ENCODE results near the gene LIPA.

Gene LIPA

DNA sequence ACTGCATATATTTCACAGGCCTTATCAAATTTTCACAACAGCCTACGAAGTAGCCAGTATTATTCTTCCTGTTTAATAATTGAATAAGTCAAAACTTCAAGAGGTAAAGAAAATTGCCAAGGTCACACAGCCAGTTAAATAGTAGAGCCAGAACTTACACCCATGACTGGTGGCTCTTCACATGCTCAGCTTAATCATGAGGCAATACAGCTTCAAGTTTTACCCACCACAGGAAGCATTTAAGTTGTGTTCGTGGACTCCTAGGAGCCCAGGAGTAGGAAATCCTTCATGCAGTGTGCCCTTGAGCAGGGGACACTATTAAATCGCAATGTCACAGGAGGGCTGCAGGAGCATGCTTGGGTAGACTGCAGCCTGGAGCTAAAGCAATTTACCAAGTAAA, 11.1 kb downstream of the LIPA start:
- no peak for DNase-seq (ENCODE audit: low spot score)

- no peak for DNase-seq (ENCODE audit: low spot score)
These were observed 12.5 kb downstream of the LIPA start for GRCh38 chr10:89238956-89239644.

GRCh38 chr10:89237849-89238248, 13.7 kb downstream of the LIPA start:
- no peak for DNase-seq (ENCODE audit: low spot score)

- DNase-seq (ENCODE audit: low spot score), result no peak
These were observed 15.3 kb downstream of the LIPA start for GRCh38 chr10:89236226-89236797.

- DNase-seq (ENCODE audit: low spot score), result peak; percentile 27
These were observed 16.3 kb downstream of the LIPA start for GRCh38 chr10:89235073-89235798.

GRCh38 chr10:89233033-89233432, 18.5 kb downstream of the LIPA start:
- DNase-seq (ENCODE audit: low spot score), result no peak

GRCh38 chr10:89228962-89229361, 22.6 kb downstream of the LIPA start:
- DNase-seq (ENCODE audit: low spot score), result no peak

GRCh38 chr10:89228146-89228545, 23.4 kb downstream of the LIPA start:
- no peak for DNase-seq (ENCODE audit: low spot score)

- no peak for DNase-seq (ENCODE audit: low spot score)
These were observed 24.7 kb downstream of the LIPA start for GRCh38 chr10:89226891-89227290.

DNA sequence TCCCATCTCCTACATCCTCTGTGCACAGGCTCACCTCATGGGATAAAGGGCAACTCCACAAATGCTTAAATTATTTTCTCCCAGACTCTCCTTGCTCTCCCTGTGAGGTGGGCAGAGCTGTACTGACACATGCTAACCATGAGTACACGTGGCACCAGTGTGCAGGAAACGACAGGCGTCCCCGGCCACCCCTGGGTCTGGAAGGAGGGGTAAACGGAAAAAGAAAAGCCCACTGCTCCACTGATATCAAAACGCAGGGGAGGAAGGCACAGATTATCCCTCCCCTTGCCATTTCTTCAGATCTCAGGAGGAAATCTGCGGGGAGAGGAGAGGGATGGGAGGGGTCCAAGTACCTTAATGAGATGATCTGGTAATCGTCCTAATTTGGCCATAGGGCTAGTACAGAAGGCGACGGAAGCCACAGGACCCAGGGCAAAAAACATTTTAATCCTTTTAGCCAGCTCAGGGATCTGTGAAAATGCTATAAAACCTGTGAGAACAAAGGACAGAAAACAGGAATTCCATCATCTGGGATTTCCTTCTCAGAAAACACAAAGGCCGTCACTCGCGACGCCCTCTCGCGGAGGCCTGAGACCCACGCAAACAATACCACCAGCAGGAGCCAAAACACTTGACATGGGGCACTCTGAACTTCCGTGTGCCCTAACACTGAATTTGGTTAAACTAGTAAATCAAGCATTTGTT, 26.7 kb downstream of the LIPA start:
- no peak for DNase-seq (ENCODE audit: low spot score)

DNA sequence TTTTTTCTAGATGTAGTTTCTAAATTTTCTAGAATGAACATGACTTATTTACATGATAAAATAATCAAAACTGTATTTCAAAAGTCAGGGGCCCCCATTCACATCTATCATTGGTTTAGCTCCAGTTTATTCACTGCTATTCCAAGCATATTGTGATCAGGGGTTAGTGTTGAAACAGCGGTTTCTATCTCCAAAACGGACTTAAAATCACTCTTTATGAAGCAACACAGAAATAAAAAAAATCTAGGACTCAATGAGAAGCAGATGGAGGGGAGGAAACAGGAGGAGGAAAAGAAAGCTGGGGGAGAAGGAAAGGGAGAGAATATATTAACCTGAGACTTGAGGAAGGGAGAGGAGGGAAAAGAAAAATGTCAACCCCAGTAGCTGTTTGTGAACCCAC, 29.7 kb downstream of the LIPA start:
- DNase-seq (ENCODE audit: low spot score), result no peak

GRCh38 chr10:89219513-89220218, 31.9 kb downstream of the LIPA start:
- no peak for DNase-seq (ENCODE audit: low spot score)

GRCh38 chr10:89217057-89217990, 34.3 kb downstream of the LIPA start:
- peak; percentile 33 for DNase-seq (ENCODE audit: low spot score)

DNA sequence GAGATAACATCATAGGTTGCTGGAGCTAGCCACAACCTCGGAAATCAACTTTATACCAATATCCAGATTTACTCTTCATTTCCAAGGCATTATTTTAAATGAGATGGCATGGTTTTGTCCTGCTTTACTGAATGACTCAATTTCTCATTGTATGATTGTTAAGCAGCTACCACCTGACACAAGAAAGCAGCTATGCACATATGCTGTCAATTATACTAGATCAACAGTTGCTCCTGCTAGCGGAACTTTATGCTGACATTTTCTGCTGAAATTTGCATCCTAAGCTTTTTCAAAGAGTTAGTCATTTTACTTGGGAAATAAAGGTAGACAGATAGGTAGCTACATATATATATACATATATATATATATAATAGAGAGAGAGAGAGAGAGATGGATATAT, 35.5 kb downstream of the LIPA start:
- DNase-seq (ENCODE audit: low spot score), result no peak

DNA sequence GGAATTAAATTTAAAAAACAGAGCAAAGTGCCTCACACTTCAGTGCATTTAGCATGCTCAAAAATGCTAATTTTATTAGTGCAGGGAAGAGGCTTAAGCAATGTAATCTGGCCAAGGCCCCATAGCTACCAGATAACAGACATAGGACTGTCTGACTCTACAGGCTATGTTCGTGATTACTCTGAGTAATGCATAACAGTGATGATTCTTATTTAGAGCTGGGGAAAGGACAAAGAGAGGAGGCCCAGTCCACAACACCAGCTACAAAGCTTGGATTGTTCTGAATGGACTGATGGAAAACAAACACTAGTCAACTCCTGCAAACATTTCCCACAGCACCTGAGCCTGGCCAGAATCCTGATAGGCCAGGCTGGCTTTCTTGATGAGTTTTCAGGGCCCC, 36.1 kb downstream of the LIPA start:
- no peak for DNase-seq (ENCODE audit: low spot score)

GRCh38 chr10:89214566-89215165, 36.9 kb downstream of the LIPA start:
- no peak for DNase-seq (ENCODE audit: low spot score)

- peak; percentile 44 for DNase-seq (ENCODE audit: low spot score)
These were observed 38.3 kb downstream of the LIPA start for GRCh38 chr10:89213191-89213808.

- DNase-seq (ENCODE audit: low spot score), result no peak
These were observed 40.7 kb downstream of the LIPA start for GRCh38 chr10:89210794-89211425.

GRCh38 chr10:89209718-89210117, 41.9 kb downstream of the LIPA start:
- DNase-seq (ENCODE audit: low spot score), result no peak
